Stimulated activated CD4-positive, alpha-beta T cell treated with anti-CD3 and anti-CD28 coated beads, TNF-alpha, amount 100 ng/mL, for 48 hours (primary cell): ENCODE data around the gene LHX3.

Experiments used
- DNase-seq, 3 donors: peaks; one replicate each; pipeline ENCODE4 v3.0.0-alpha.2; 2020; ENCODE audit warnings: low read depth in 3 of 3

Gene LHX3

GRCh38 chr9:136204838-136205706 lies at the start of gene LHX3:
Gene LHX3, minus strand, starts transcription at chr9:136205128. Its CDS starts 116 bp downstream, at chr9:136205012.
- DNase-seq: no peak

GRCh38 chr9:136253246-136254130 lies 48.6 kb upstream of the LHX3 start:
- no peak for DNase-seq

GRCh38 chr9:136252846-136253245 lies 47.9 kb upstream of the LHX3 start:
- no peak for DNase-seq

GRCh38 chr9:136252281-136252680 lies 47.4 kb upstream of the LHX3 start:
- no peak for DNase-seq

- DNase-seq: no peak
These were observed 46.6 kb upstream of the LHX3 start for GRCh38 chr9:136251264-136252115.

GRCh38 chr9:136250676-136251075 lies 45.7 kb upstream of the LHX3 start:
- DNase-seq: no peak

GRCh38 chr9:136249877-136250559 lies 45.1 kb upstream of the LHX3 start:
- no peak for DNase-seq

GRCh38 chr9:136248951-136249876 lies 44.3 kb upstream of the LHX3 start:
- DNase-seq: no peak

GRCh38 chr9:136247947-136248637 lies 43.2 kb upstream of the LHX3 start:
- DNase-seq: no peak

- no peak for DNase-seq
These were observed 42.6 kb upstream of the LHX3 start for GRCh38 chr9:136247551-136247916.

GRCh38 chr9:136246849-136247550 lies 42.1 kb upstream of the LHX3 start:
- DNase-seq: no peak

- peak; percentile 69 to 87 (median 75) for DNase-seq
These were observed 40.6 kb upstream of the LHX3 start, which contains the start of gene QSOX2 for GRCh38 chr9:136245219-136246150. Gene QSOX2, minus strand, starts transcription at chr9:136245812. Its CDS starts 9 bp downstream, at chr9:136245803.

- DNase-seq: no peak
These were observed 40.0 kb upstream of the LHX3 start for GRCh38 chr9:136244969-136245218.

- peak; percentile 48 to 66 (median 60) for DNase-seq
These were observed 39.4 kb upstream of the LHX3 start for GRCh38 chr9:136244122-136244968.

GRCh38 chr9:136243631-136244030 lies 38.7 kb upstream of the LHX3 start:
- no peak for DNase-seq

- DNase-seq: no peak
These were observed 38.1 kb upstream of the LHX3 start for GRCh38 chr9:136242918-136243525.
